Activated CD4-positive, alpha-beta T cell treated with anti-CD3 and anti-CD28 coated beads, Interleukin-2, amount 10 ng/mL, durations not matched to agents 7 days and 5 days (primary cell): ENCODE results near the gene TYW5. TPM values are rescaled to one million over a fixed set of nuclear protein-coding genes. Genes with fewer than 3 reads are reported as not detected.

Source experiments
- CTCF ChIA-PET: fragments of 350-600 bp; sonication (Branson Sonifier 250); formaldehyde crosslinking; loops from one replicate; lab custom pipeline; 2021; ENCODE audit warnings: antibody characterized with exemption; lab: Charles Lee
- POLR2A ChIA-PET: fragments of 350-600 bp; sonication (Branson Sonifier 250); formaldehyde crosslinking; loops from one replicate; lab custom pipeline; 2021; ENCODE audit warnings: antibody characterized with exemption; lab: Charles Lee
- DNase-seq: peaks from one replicate; pipeline ENCODE4 v3.0.0-alpha.2; 2020
- H3K27ac Mint-ChIP-seq: one replicate; pipeline ENCODE4 v1.8.0; 2021; ENCODE audit warnings: mild to moderate bottlenecking, moderate library complexity, mixed read lengths
- H3K27me3 Mint-ChIP-seq: one replicate; pipeline ENCODE4 v1.8.0; 2021; ENCODE audit warnings: mixed read lengths
- H3K36me3 Mint-ChIP-seq: one replicate; pipeline ENCODE4 v1.8.0; 2021; ENCODE audit warnings: low read depth, mixed read lengths
- H3K4me1 Mint-ChIP-seq: one replicate; pipeline ENCODE4 v1.8.0; 2021; ENCODE audit warnings: mixed read lengths
- H3K4me3 Mint-ChIP-seq: one replicate; pipeline ENCODE4 v1.8.0; 2021; ENCODE audit warnings: mild to moderate bottlenecking, moderate library complexity, mixed read lengths
- H3K9me3 Mint-ChIP-seq: one replicate; pipeline ENCODE4 v1.8.0; 2021; ENCODE audit warnings: mixed read lengths
- total RNA-seq, 2 experiments: library from RNA; stranded (reverse); gene quantifications; one replicate each; pipeline ENCODE4 v1.2.3, GENCODE V29; 2021

TYW5 gene
- total RNA-seq, 2 experiments from 2014 or later: 7.9 to 8.5 TPM

- CTCF ChIA-PET: interaction anchor here (1.4 to 1.8 kb wide), 2 partner anchors 15 to 543 kb away, joined by 4 read pairs; partner anchors contain the start of gene KCTD18
- H3K27me3 Mint-ChIP-seq: no peaks in the 10 kb centered on the region
- no peak overlapping the region for H3K4me3 Mint-ChIP-seq
- POLR2A ChIA-PET: no interaction called here
- no peaks in the 10 kb centered on the region for H3K9me3 Mint-ChIP-seq
- H3K27ac Mint-ChIP-seq: no peak overlapping the region
- no peak for DNase-seq
- peaks cover 24% of the 10 kb centered on the region for H3K36me3 Mint-ChIP-seq
- H3K4me1 Mint-ChIP-seq: peaks cover 4% of the 10 kb centered on the region
These were observed 11.7 kb upstream of the TYW5 start for GRCh38 chr2:199966976-199967375.

GRCh38 chr2:199966405-199966804, 11.1 kb upstream of the TYW5 start:
- H3K27ac Mint-ChIP-seq: no peak overlapping the region
- peaks cover 28% of the 10 kb centered on the region for H3K36me3 Mint-ChIP-seq
- POLR2A ChIA-PET: no interaction called here
- CTCF ChIA-PET: interaction anchor here (1.4 to 1.8 kb wide), 2 partner anchors 14 to 543 kb away, joined by 4 read pairs; partner anchors contain the start of gene KCTD18
- no peaks in the 10 kb centered on the region for H3K27me3 Mint-ChIP-seq
- no peak for DNase-seq
- no peak overlapping the region for H3K4me3 Mint-ChIP-seq
- H3K9me3 Mint-ChIP-seq: no peaks in the 10 kb centered on the region
- H3K4me1 Mint-ChIP-seq: peaks cover 8% of the 10 kb centered on the region

GRCh38 chr2:199962203-199962602, 6.9 kb upstream of the TYW5 start:
- peaks cover 43% of the 10 kb centered on the region for H3K36me3 Mint-ChIP-seq
- no peak for DNase-seq
- H3K4me3 Mint-ChIP-seq: no peak overlapping the region
- no peaks in the 10 kb centered on the region for H3K27me3 Mint-ChIP-seq
- no peak overlapping the region for H3K27ac Mint-ChIP-seq
- peaks cover 26% of the 10 kb centered on the region for H3K4me1 Mint-ChIP-seq
- H3K9me3 Mint-ChIP-seq: no peaks in the 10 kb centered on the region
- ChIA-PET POLR2A (no interaction called here), CTCF (interaction anchor here (1.9 kb wide), 1 partner anchor 17 kb away, joined by 4 read pairs; no protein-coding TSS in a partner anchor)

GRCh38 chr2:199958014-199958413, 2.7 kb upstream of the TYW5 start:
- no peak overlapping the region for H3K4me3 Mint-ChIP-seq
- no peaks in the 10 kb centered on the region for H3K27me3 Mint-ChIP-seq
- H3K36me3 Mint-ChIP-seq: peaks cover 27% of the 10 kb centered on the region
- no peak overlapping the region for H3K27ac Mint-ChIP-seq
- DNase-seq: no peak
- POLR2A ChIA-PET: no interaction called here
- H3K4me1 Mint-ChIP-seq: peaks cover 54% of the 10 kb centered on the region
- CTCF ChIA-PET: interaction anchor here (0.7 to 1.1 kb wide), 2 partner anchors 14 to 29 kb away, joined by 3 to 5 read pairs; no protein-coding TSS in a partner anchor
- H3K9me3 Mint-ChIP-seq: no peaks in the 10 kb centered on the region

- Mint-ChIP-seq H3K27me3 (no peaks in the 10 kb centered on the region), H3K4me3 (peak overlapping the region; percentile 99), H3K36me3 (peaks cover 13% of the 10 kb centered on the region), H3K27ac (peak overlapping the region; percentile 95), H3K4me1 (peaks cover 62% of the 10 kb centered on the region), H3K9me3 (no peaks in the 10 kb centered on the region)
- POLR2A ChIA-PET: no interaction called here
- DNase-seq: no peak
- CTCF ChIA-PET: interaction anchor here (1.0 to 1.4 kb wide), 2 partner anchors 15 to 17 kb away, joined by 3 to 4 read pairs; no protein-coding TSS in a partner anchor
These were observed 730 bp upstream of the TYW5 start for GRCh38 chr2:199956062-199956380.

GRCh38 chr2:199955007-199955338, 318 bp downstream of the TYW5 start:
- Mint-ChIP-seq H3K4me3 (peak overlapping the region; percentile 99), H3K27ac (peak overlapping the region; percentile 95), H3K4me1 (peaks cover 71% of the 10 kb centered on the region), H3K9me3 (no peaks in the 10 kb centered on the region), H3K36me3 (peaks cover 16% of the 10 kb centered on the region), H3K27me3 (no peaks in the 10 kb centered on the region)
- POLR2A ChIA-PET: no interaction called here
- CTCF ChIA-PET: interaction anchor here (1.0 to 1.3 kb wide), 2 partner anchors 14 to 18 kb away, joined by 3 read pairs; no protein-coding TSS in a partner anchor
- no peak for DNase-seq

GRCh38 chr2:199951023-199951422, 4.3 kb downstream of the TYW5 start:
- POLR2A ChIA-PET: interaction anchor here (0.6 kb wide), 1 partner anchor 246 kb away, joined by 3 read pairs; no protein-coding TSS in a partner anchor
- Mint-ChIP-seq H3K27ac (peak overlapping the region; percentile 33), H3K27me3 (no peaks in the 10 kb centered on the region), H3K4me3 (no peak overlapping the region), H3K36me3 (peaks cover 19% of the 10 kb centered on the region), H3K9me3 (no peaks in the 10 kb centered on the region), H3K4me1 (peaks cover 59% of the 10 kb centered on the region)
- no peak for DNase-seq
- CTCF ChIA-PET: interaction anchor here (0.8 to 2.1 kb wide), 2 partner anchors 11 to 23 kb away, joined by 3 to 8 read pairs; no protein-coding TSS in a partner anchor

- Mint-ChIP-seq H3K27me3 (no peaks in the 10 kb centered on the region), H3K36me3 (peaks cover 23% of the 10 kb centered on the region), H3K27ac (peak overlapping the region; percentile 33), H3K9me3 (no peaks in the 10 kb centered on the region), H3K4me1 (peaks cover 59% of the 10 kb centered on the region), H3K4me3 (no peak overlapping the region)
- DNase-seq: no peak
- CTCF ChIA-PET: interaction anchor here (0.8 to 2.1 kb wide), 2 partner anchors 10 to 23 kb away, joined by 3 to 8 read pairs; no protein-coding TSS in a partner anchor
- POLR2A ChIA-PET: no interaction called here
These were observed 4.9 kb downstream of the TYW5 start for GRCh38 chr2:199950396-199950795.

- no peaks in the 10 kb centered on the region for H3K27me3 Mint-ChIP-seq
- POLR2A ChIA-PET: no interaction called here
- peaks cover 34% of the 10 kb centered on the region for H3K36me3 Mint-ChIP-seq
- peak overlapping the region; percentile 9 for H3K27ac Mint-ChIP-seq
- H3K4me3 Mint-ChIP-seq: no peak overlapping the region
- no peaks in the 10 kb centered on the region for H3K9me3 Mint-ChIP-seq
- CTCF ChIA-PET: interaction anchor here (0.5 kb wide), 1 partner anchor 1001 kb away, joined by 3 read pairs; no protein-coding TSS in a partner anchor
- peaks cover 38% of the 10 kb centered on the region for H3K4me1 Mint-ChIP-seq
- DNase-seq: no peak
These were observed 8.5 kb downstream of the TYW5 start for GRCh38 chr2:199946836-199947235.

- H3K27ac Mint-ChIP-seq: no peak overlapping the region
These were observed 9.1 kb downstream of the TYW5 start for GRCh38 chr2:199946196-199946595.

GRCh38 chr2:199943373-199943772, 11.9 kb downstream of the TYW5 start:
- CTCF ChIA-PET: no interaction called here
- POLR2A ChIA-PET: no interaction called here
- H3K9me3 Mint-ChIP-seq: no peaks in the 10 kb centered on the region

More at GRCh38 chr2:199946196-199946595, 9.1 kb downstream of the TYW5 start:
- Mint-ChIP-seq H3K36me3 (peaks cover 34% of the 10 kb centered on the region), H3K4me3 (no peak overlapping the region), H3K9me3 (no peaks in the 10 kb centered on the region), H3K4me1 (peaks cover 33% of the 10 kb centered on the region), H3K27me3 (no peaks in the 10 kb centered on the region)
- POLR2A ChIA-PET: no interaction called here
- CTCF ChIA-PET: no interaction called here
- DNase-seq: no peak

GRCh38 chr2:199940373-199940772, 14.9 kb downstream of the TYW5 start:
- POLR2A ChIA-PET: no interaction called here
- Mint-ChIP-seq H3K4me3 (no peak overlapping the region), H3K4me1 (peaks cover 10% of the 10 kb centered on the region), H3K9me3 (no peaks in the 10 kb centered on the region), H3K27me3 (no peaks in the 10 kb centered on the region), H3K27ac (no peak overlapping the region), H3K36me3 (peaks cover 33% of the 10 kb centered on the region)
- CTCF ChIA-PET: interaction anchor here (0.7 to 1.3 kb wide), 4 partner anchors 10 to 432 kb away, joined by 3 to 8 read pairs (median 4); no protein-coding TSS in a partner anchor
- no peak for DNase-seq

More at GRCh38 chr2:199943373-199943772, 11.9 kb downstream of the TYW5 start:
- Mint-ChIP-seq H3K4me1 (peaks cover 22% of the 10 kb centered on the region), H3K4me3 (no peak overlapping the region), H3K27me3 (no peaks in the 10 kb centered on the region), H3K36me3 (peaks cover 40% of the 10 kb centered on the region), H3K27ac (no peak overlapping the region)
- DNase-seq: no peak

GRCh38 chr2:199936554-199936953, 18.7 kb downstream of the TYW5 start:
- DNase-seq: no peak
- H3K27ac Mint-ChIP-seq: no peak overlapping the region
- H3K9me3 Mint-ChIP-seq: no peaks in the 10 kb centered on the region
- no peak overlapping the region for H3K4me3 Mint-ChIP-seq
- ChIA-PET POLR2A (no interaction called here), CTCF (no interaction called here)
- H3K27me3 Mint-ChIP-seq: no peaks in the 10 kb centered on the region
- peaks cover 7% of the 10 kb centered on the region for H3K4me1 Mint-ChIP-seq
- H3K36me3 Mint-ChIP-seq: peaks cover 30% of the 10 kb centered on the region
